ENCODE measurements around the gene P2RX7. TPM values are rescaled to one million over a fixed set of nuclear protein-coding genes. Genes with fewer than 3 reads are reported as not detected.

P2RX7 gene
- total RNA-seq, 1 experiment from 2014 or later: 1.6 TPM

GRCh38 chr12:121184984-121185889 is 52.6 kb downstream of the P2RX7 start:
- Histone ChIP-seq H3K27ac (ENCODE audit: low read length) (no peak overlapping the region), H3F3A (ENCODE audit: low read length, unreplicated experiment) (no peaks in the 10 kb centered on the region), H3K4me3 (ENCODE audit: low read length) (no peak overlapping the region), H3K9me3 (ENCODE audit: low read length) (peaks cover 6% of the 10 kb centered on the region; the same call in 1 of the 2 replicates), H2AFZ (ENCODE audit: low read length) (no peak overlapping the region), H3K79me2 (ENCODE audit: low read length) (no peaks in the 10 kb centered on the region), H3K9me2 (replicated peaks; ENCODE audit: low read length) (no peaks in the 10 kb centered on the region), H3K27me3 (ENCODE audit: low read length) (no peaks in the 10 kb centered on the region), H3K36me3 (ENCODE audit: low read depth, low read length) (peaks cover 4% of the 10 kb centered on the region; the same call in 1 of the 2 replicates), H3K9ac (ENCODE audit: low read length) (no peak overlapping the region), H3K4me2 (ENCODE audit: low read length) (no peak overlapping the region), H4K20me1 (ENCODE audit: low read length) (no peaks in the 10 kb centered on the region), H3K4me1 (ENCODE audit: insufficient read depth, low read length) (no peaks in the 10 kb centered on the region)
- no peak for TF ChIP-seq CTCF (conservative IDR thresholded peaks at IDR 0.05; ENCODE audit: low read depth, low read length)
- no peak for TF ChIP-seq EZH2 (IDR thresholded peaks at IDR 0.05; ENCODE audit: low read length, unreplicated experiment)
- TF ChIP-seq EZH2phosphoT487 (IDR thresholded peaks at IDR 0.05; ENCODE audit: borderline replicate concordance, low read length): no peak
- ChIA-PET POLR2A (ENCODE audit: unreplicated experiment) (interaction anchor here (0.6 kb wide), 1 partner anchor 30 kb away, joined by 11 read pairs; no protein-coding TSS in a partner anchor), CTCF (no interaction called here)
- DNase-seq: no peak
- no TSS peak for BruUV-seq (replicated peaks)
- ATAC-seq: no peak
- intact Hi-C loops (cut with micrococcal nuclease): no loop called here

- ATAC-seq (no peak), DNase-seq (no peak)
- Histone ChIP-seq H3K4me3 (ENCODE audit: low read length) (no peak overlapping the region), H3K9ac (ENCODE audit: low read length) (no peak overlapping the region), H3K27ac (ENCODE audit: low read length) (no peak overlapping the region), H3F3A (ENCODE audit: low read length, unreplicated experiment) (no peaks in the 10 kb centered on the region), H3K4me2 (ENCODE audit: low read length) (no peak overlapping the region), H4K20me1 (ENCODE audit: low read length) (no peaks in the 10 kb centered on the region), H3K9me3 (ENCODE audit: low read length) (peaks cover 5% of the 10 kb centered on the region; the same call in 1 of the 2 replicates), H3K36me3 (ENCODE audit: low read depth, low read length) (peaks cover 4% of the 10 kb centered on the region; the same call in 1 of the 2 replicates), H3K4me1 (ENCODE audit: insufficient read depth, low read length) (peaks cover 7% of the 10 kb centered on the region), H3K79me2 (ENCODE audit: low read length) (no peaks in the 10 kb centered on the region), H2AFZ (ENCODE audit: low read length) (no peak overlapping the region), H3K9me2 (replicated peaks; ENCODE audit: low read length) (no peaks in the 10 kb centered on the region), H3K27me3 (ENCODE audit: low read length) (no peaks in the 10 kb centered on the region)
- no TSS peak for BruUV-seq (replicated peaks)
- CTCF ChIA-PET: no interaction called here
- intact Hi-C loops (cut with micrococcal nuclease): no loop called here
- POLR2A ChIA-PET (ENCODE audit: unreplicated experiment): no interaction called here
- TF ChIP-seq EZH2 (IDR thresholded peaks at IDR 0.05; ENCODE audit: low read length, unreplicated experiment) (no peak), CTCF (conservative IDR thresholded peaks at IDR 0.05; ENCODE audit: low read depth, low read length) (no peak), EZH2phosphoT487 (IDR thresholded peaks at IDR 0.05; ENCODE audit: borderline replicate concordance, low read length) (no peak)
Observed at GRCh38 chr12:121186826-121187225, 54.1 kb downstream of the P2RX7 start.

GRCh38 chr12:121187501-121187900 is 54.8 kb downstream of the P2RX7 start:
- no peaks in the 10 kb centered on the region for H3F3A ChIP-seq (ENCODE audit: low read length, unreplicated experiment)
- ChIA-PET CTCF (no interaction called here), POLR2A (ENCODE audit: unreplicated experiment) (no interaction called here)
- H3K27ac ChIP-seq (ENCODE audit: low read length): no peak overlapping the region
- no peak overlapping the region for H3K4me2 ChIP-seq (ENCODE audit: low read length)
- H3K36me3 ChIP-seq (ENCODE audit: low read depth, low read length): no peaks in the 10 kb centered on the region
- H3K4me3 ChIP-seq (ENCODE audit: low read length): no peak overlapping the region
- no peaks in the 10 kb centered on the region for H3K9me2 ChIP-seq (replicated peaks; ENCODE audit: low read length)
- H4K20me1 ChIP-seq (ENCODE audit: low read length): no peaks in the 10 kb centered on the region
- no peaks in the 10 kb centered on the region for H3K79me2 ChIP-seq (ENCODE audit: low read length)
- no peak overlapping the region for H3K9ac ChIP-seq (ENCODE audit: low read length)
- no peaks in the 10 kb centered on the region for H3K9me3 ChIP-seq (ENCODE audit: low read length)
- TF ChIP-seq EZH2 (IDR thresholded peaks at IDR 0.05; ENCODE audit: low read length, unreplicated experiment) (no peak), EZH2phosphoT487 (IDR thresholded peaks at IDR 0.05; ENCODE audit: borderline replicate concordance, low read length) (no peak), CTCF (conservative IDR thresholded peaks at IDR 0.05; ENCODE audit: low read depth, low read length) (no peak)
- intact Hi-C loops (cut with micrococcal nuclease): no loop called here
- DNase-seq: no peak
- no peak overlapping the region for H2AFZ ChIP-seq (ENCODE audit: low read length)
- H3K27me3 ChIP-seq (ENCODE audit: low read length): no peaks in the 10 kb centered on the region
- BruUV-seq (replicated peaks): no TSS peak
- no peak for ATAC-seq
- H3K4me1 ChIP-seq (ENCODE audit: insufficient read depth, low read length): peaks cover 7% of the 10 kb centered on the region

Measured in PC-3 (cell line).